T47D (cell line): ENCODE measurements around the gene LARP4B.

Experiments used
- DNase-seq, 2 experiments: peaks; one replicate each; pipeline versions ENCODE4 v3.0.0 to v3.0.0-alpha.2; 2011 to 2012; ENCODE audit warnings: low read depth in 1 of 2, low spot score in 1 of 2
- JUND ChIP-seq: IDR thresholded peaks from 2 replicates; pipeline ENCODE4 v1.6.1; 2012; ENCODE audit warnings: low read depth
- in situ Hi-C: cut with HindIII; loops from 2 replicates; pipeline ENCODE4 v1.10.0; 2016; ENCODE audit warnings: low sequenced_read_pairs, low pct_unique_long_range_greater_than_20kb

The LARP4B gene

GRCh38 chr10:929960-930624 is 1.4 kb downstream of the LARP4B start:
- no peak for TF ChIP-seq JUND
- DNase-seq = no peak
- in situ Hi-C loops = no loop called here

GRCh38 chr10:927131-927530 is 4.4 kb downstream of the LARP4B start:
- DNase-seq = no peak
- in situ Hi-C loops = no loop called here
- TF ChIP-seq JUND = no peak

DNA sequence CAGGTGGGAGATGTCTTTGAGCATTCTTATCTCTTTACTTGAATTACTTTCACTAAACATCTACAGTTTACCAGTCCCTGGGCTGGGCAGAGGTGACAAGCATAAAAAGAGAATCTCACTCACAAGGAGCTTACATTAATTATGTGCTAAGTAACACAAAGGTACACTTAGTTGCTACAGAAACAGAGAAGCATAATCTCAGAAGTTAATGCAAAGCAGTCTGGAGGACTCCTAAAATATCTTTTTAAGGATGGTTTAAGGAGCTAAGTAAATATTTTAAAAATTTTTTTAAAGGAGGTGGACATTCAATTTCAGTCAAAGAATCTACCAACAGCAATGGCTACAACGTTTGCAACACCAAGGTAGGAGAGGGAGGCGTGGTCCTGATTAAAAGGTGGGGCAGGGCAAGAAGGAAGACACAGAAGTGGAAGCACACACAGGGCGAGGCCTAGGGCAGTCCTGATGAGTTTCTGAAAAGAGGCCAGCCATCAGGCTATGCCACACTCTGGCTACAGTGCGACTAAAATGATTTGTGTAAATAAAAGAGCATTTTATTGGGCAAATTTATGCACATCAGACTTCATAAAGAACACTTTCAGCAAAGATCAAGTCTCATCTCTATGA is 5.3 kb downstream of the LARP4B start:
- no peak for DNase-seq
- no peak for TF ChIP-seq JUND
- in situ Hi-C loops = no loop called here

DNA sequence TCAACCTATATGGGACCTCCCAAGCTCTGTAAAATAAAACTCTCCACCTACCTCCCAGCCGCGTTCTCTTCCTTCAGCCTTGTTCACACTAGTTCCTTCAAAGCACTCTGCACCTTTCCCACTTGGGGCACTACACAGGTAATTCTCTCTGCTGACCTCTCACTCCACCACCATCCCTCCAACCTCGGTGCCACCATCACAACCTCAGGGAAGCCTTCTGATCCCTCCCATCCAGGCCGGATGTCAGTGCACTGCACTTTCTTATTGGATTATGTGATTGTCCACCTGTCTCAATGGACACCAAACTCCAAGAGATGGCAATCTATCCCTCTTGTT is 7.0 kb downstream of the LARP4B start:
- in situ Hi-C loops = no loop called here
- TF ChIP-seq JUND = no peak
- DNase-seq = peak in 1 of 2 experiments; percentile 28

GRCh38 chr10:923844-924523 is 7.5 kb downstream of the LARP4B start:
- TF ChIP-seq JUND = no peak
- in situ Hi-C loops = no loop called here
- no peak for DNase-seq

- in situ Hi-C loops = no loop called here
- no peak for TF ChIP-seq JUND
- peak in 1 of 2 experiments; percentile 41 for DNase-seq
Measured at GRCh38 chr10:921471-922414, 9.8 kb downstream of the LARP4B start.

- in situ Hi-C loops = no loop called here
- no peak for DNase-seq
- TF ChIP-seq JUND = no peak
Measured at GRCh38 chr10:920450-920849, 11.1 kb downstream of the LARP4B start.

DNA sequence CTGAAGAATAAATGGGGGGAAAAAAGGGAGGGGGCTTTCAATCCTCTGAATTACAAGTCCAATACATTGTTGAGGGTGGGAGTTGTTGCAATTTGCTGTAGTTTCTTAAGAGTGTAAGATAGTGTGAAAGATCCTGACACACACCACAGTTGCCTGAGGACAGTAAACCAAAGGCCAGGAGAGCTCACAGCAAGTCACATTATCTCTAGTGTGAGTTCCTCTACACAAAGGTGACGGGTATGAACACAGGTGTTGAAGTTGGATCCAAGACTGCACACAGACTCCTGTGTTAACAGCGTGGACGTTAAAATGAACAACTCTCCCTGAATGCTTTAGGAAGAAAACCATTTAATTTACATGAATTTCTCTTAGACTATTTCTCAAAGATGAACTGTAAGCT is 12.0 kb downstream of the LARP4B start:
- no peak for TF ChIP-seq JUND
- in situ Hi-C loops = no loop called here
- no peak for DNase-seq

GRCh38 chr10:917999-918398 is 13.5 kb downstream of the LARP4B start:
- no peak for DNase-seq
- no peak for TF ChIP-seq JUND
- in situ Hi-C loops = no loop called here

GRCh38 chr10:917416-917720 is 14.1 kb downstream of the LARP4B start:
- in situ Hi-C loops = no loop called here
- TF ChIP-seq JUND = no peak

GRCh38 chr10:916716-917415 is 14.6 kb downstream of the LARP4B start:
- no peak for DNase-seq
- TF ChIP-seq JUND = no peak
- in situ Hi-C loops = no loop called here

More at GRCh38 chr10:917416-917720, 14.1 kb downstream of the LARP4B start:
- DNase-seq = no peak

DNA sequence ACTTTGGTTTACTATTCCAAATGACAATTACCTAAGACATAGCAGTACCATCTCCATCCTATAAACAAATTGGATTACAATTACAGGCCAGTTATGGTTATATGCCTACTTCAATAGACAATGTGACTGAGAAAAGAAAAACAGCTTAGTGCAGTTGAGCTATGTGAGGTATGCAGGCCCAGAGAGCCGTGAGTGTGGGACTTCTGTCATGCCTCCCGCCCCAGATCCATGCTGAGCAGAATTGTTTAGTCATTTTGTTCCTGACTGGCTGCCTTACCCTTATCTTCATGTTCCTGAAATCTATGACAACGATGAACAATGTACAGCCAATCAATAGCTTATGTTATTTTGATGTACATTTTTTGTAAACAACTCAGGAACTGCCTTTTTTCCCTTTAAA is 21.7 kb downstream of the LARP4B start:
- no peak for DNase-seq
- TF ChIP-seq JUND = no peak
- in situ Hi-C loops = no loop called here
